ENCODE measurements around the gene CAMTA1. TPM values are rescaled to one million over a fixed set of nuclear protein-coding genes. Genes with fewer than 3 reads are reported as not detected.

Gene CAMTA1
- polyA plus RNA-seq, 1 experiment = 23.1 TPM

DNA sequence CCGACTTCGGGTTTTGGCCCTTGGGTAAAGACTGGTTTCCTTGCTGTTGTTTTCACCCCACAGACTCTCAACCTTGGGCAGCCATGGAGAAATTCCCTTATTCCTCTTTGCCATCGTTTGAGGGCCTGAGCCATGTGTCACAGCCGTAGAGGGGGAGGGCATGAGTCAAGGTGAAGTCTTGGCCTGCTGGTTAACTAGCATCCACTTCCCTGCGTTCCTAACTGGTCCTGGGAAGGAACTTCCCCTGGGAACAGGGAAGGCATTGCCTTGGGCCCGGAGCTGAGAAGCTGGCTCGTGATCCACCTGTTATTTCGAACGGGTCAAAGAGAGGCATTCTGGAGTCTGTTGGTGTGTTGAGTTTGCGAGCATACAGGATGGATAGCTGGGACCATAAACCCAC lies 464.9 kb downstream of the CAMTA1 start:
- CTCF ChIA-PET = interaction anchor here (1.0 kb wide), 1 partner anchor 9 kb away, joined by 5 read pairs; no protein-coding TSS in a partner anchor
- H3K36me3 ChIP-seq (ENCODE audit: control insufficient read depth, insufficient read depth, low read length) = no peaks in the 10 kb centered on the region
- DNase-seq (ENCODE audit: low read depth) = no peak
- TF ChIP-seq, protein P1, sequence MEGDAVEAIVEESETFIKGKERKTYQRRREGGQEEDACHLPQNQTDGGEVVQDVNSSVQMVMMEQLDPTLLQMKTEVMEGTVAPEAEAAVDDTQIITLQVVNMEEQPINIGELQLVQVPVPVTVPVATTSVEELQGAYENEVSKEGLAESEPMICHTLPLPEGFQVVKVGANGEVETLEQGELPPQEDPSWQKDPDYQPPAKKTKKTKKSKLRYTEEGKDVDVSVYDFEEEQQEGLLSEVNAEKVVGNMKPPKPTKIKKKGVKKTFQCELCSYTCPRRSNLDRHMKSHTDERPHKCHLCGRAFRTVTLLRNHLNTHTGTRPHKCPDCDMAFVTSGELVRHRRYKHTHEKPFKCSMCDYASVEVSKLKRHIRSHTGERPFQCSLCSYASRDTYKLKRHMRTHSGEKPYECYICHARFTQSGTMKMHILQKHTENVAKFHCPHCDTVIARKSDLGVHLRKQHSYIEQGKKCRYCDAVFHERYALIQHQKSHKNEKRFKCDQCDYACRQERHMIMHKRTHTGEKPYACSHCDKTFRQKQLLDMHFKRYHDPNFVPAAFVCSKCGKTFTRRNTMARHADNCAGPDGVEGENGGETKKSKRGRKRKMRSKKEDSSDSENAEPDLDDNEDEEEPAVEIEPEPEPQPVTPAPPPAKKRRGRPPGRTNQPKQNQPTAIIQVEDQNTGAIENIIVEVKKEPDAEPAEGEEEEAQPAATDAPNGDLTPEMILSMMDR (IDR thresholded peaks at IDR 0.05; ENCODE audit: insufficient read depth, low read depth, low read length) = no peak
- POLR2A ChIA-PET = no interaction called here
- H3K27me3 ChIP-seq (ENCODE audit: control insufficient read depth, insufficient read depth, low read length) = no peaks in the 10 kb centered on the region
- no peak overlapping the region for H3K4me3 ChIP-seq (ENCODE audit: low read depth, low read length)

DNA sequence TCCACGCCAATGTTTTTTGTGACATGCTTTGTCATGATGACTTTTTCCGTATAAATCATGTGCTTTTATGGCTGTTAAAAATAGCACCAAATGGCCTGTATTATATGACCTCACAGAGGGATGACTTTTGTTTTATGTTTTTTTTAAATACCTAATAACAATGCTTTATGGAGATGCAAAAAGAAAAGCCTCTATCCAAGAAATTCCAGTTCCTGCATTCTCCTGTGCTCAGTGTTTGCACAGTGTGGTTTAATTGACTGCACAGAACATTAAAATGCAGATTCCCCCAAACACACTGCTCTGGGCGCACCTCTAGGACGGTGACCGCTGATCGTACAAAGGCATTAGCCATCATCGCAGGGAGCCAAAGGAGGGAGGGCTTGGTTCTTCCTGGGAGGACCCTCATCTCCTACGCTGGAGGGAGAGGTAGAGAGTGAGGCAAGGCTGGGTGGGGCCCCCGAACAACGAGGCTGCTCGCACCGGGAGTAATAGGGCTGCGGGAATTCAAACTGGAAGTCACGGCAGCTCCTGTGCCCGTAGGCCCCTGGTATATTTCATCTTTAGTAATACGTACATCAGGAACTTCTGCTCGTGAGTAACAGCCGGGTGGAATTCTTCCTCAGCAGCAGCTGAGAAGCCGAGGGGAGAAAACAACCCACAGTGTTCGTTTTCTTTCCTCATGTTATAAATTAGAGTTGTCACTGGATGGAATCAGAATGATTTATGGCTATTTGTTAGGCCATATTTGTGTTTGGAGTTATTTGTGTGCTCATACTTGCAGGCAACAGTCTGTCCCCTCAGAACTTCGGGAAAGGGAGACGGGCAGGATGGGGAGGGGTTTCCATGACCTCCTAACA lies 465.6 kb downstream of the CAMTA1 start:
- no peak overlapping the region for H3K4me3 ChIP-seq (ENCODE audit: low read depth, low read length)
- H3K27me3 ChIP-seq (ENCODE audit: control insufficient read depth, insufficient read depth, low read length) = no peaks in the 10 kb centered on the region

DNA sequence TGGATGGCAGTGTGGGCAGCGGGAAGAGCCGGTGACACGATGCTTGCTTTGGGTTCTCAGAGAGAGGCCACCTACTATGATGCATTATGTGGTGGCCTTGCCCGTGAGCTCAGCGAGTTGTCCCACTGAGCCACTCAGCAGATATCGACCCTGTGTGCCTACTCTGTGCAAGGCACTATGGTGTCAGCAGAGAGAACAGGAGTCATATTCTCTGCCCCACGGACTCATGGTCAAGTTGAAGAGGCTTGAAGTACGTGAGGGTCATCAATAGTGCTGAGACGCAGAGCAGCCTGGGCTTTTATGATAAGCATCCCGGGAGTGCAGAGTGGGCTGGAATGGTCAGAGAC lies 466.2 kb downstream of the CAMTA1 start:
- no peaks in the 10 kb centered on the region for H3K36me3 ChIP-seq (ENCODE audit: control insufficient read depth, insufficient read depth, low read length)
- TF ChIP-seq, protein P1 (IDR thresholded peaks at IDR 0.05; ENCODE audit: insufficient read depth, low read depth, low read length) = no peak
- no peaks in the 10 kb centered on the region for H3K27me3 ChIP-seq (ENCODE audit: control insufficient read depth, insufficient read depth, low read length)
- H3K4me3 ChIP-seq (ENCODE audit: low read depth, low read length) = no peak overlapping the region
- DNase-seq (ENCODE audit: low read depth) = no peak
- ChIA-PET CTCF (interaction anchor here (1.0 kb wide), 1 partner anchor 17 kb away, joined by 4 read pairs; no protein-coding TSS in a partner anchor), POLR2A (no interaction called here)

More for the DNA sequence above, 465.6 kb downstream of the CAMTA1 start:
- POLR2A ChIA-PET = no interaction called here
- CTCF ChIA-PET = interaction anchor here (1.0 kb wide), 2 partner anchors 10 to 17 kb away, joined by 4 to 5 read pairs; no protein-coding TSS in a partner anchor
- TF ChIP-seq, protein P1 (IDR thresholded peaks at IDR 0.05; ENCODE audit: insufficient read depth, low read depth, low read length) = no peak
- DNase-seq (ENCODE audit: low read depth) = no peak
- H3K36me3 ChIP-seq (ENCODE audit: control insufficient read depth, insufficient read depth, low read length) = no peaks in the 10 kb centered on the region

DNA sequence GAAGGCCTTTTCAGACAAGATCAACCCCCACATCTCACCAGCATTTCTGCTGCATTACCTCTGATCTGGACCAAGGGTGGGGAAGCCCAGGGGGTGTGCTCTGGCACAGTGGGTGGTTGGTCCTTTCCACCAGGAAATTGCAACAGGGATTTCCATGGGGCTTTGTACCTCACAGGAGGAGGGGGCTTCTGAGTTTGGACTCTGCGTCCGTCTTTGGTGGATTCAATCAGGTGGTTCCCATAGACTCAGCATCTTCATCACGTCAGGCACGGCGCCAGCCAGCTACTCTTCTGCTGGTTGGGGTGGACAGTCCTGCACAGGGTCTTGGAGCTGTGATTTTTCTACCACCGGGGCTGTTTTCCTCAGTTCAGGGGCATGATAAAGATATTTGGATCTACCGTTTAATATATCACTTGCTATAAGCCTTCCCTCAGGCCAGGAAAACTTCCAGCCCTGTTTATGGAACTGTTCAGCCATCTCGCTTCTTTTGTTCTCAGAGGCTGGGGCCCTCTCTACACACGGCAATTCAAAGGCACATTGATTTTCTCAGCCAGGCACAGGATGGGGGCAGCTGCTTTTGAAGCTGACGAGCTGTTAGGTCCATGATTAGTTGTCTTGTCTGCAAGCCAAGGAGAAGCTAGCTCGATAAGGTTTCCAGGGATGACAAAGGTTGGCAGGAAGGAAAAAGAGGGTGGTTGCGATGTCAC lies 467.3 kb downstream of the CAMTA1 start:
- ChIA-PET POLR2A (no interaction called here), CTCF (no interaction called here)
- H3K36me3 ChIP-seq (ENCODE audit: control insufficient read depth, insufficient read depth, low read length) = no peaks in the 10 kb centered on the region
- H3K27me3 ChIP-seq (ENCODE audit: control insufficient read depth, insufficient read depth, low read length) = no peaks in the 10 kb centered on the region
- TF ChIP-seq, protein P1 (IDR thresholded peaks at IDR 0.05; ENCODE audit: insufficient read depth, low read depth, low read length) = no peak
- DNase-seq (ENCODE audit: low read depth) = no peak
- H3K4me3 ChIP-seq (ENCODE audit: low read depth, low read length) = no peak overlapping the region

DNA sequence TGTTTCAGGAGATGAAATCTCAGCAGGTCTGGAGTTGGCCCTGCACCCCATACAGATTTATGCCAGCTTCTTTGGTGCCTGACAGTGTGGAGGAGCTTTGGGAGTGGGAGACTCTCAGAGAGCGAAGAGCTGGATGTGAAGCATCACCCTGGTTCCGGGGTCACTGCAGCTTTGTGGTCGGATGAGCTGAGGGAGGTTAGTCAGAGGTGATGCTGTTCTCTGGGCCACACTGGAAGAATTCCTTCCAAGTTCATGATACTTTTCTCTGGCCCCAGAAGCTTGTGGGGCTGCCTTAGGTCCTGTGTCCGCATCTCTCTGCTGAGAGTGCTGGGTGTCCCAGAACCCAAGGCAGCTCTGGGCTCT lies 467.8 kb downstream of the CAMTA1 start:
- Histone ChIP-seq H3K27me3 (ENCODE audit: control insufficient read depth, insufficient read depth, low read length) (no peaks in the 10 kb centered on the region), H3K36me3 (ENCODE audit: control insufficient read depth, insufficient read depth, low read length) (no peaks in the 10 kb centered on the region), H3K4me3 (ENCODE audit: low read depth, low read length) (no peak overlapping the region)
- CTCF ChIA-PET = no interaction called here
- TF ChIP-seq, protein P1 (IDR thresholded peaks at IDR 0.05; ENCODE audit: insufficient read depth, low read depth, low read length) = no peak
- no peak for DNase-seq (ENCODE audit: low read depth)
- POLR2A ChIA-PET = no interaction called here
